Fibroblast of the aortic adventitia (primary cell): ENCODE measurements around the gene C2orf78. TPM values are rescaled to one million over a fixed set of nuclear protein-coding genes. Genes with fewer than 3 reads are reported as not detected.

Experiments
- DNase-seq: peaks from one replicate; pipeline ENCODE4 v3.0.0-alpha.2; 2010; ENCODE audit warnings: low read depth
- H3K4me3 ChIP-seq: 2 replicates; pipeline ENCODE4 v1.5.1; 2011; ENCODE audit warnings: low read depth, mild to moderate bottlenecking, control low read depth, low read length, moderate library complexity
- total RNA-seq: library from RNA; depleted of rRNA; stranded (reverse); fragments of >200 nt; gene quantifications from 2 replicates; pipeline ENCODE4 v1.2.3, GENCODE V29; 2012; ENCODE audit warnings: low replicate concordance
- TF ChIP-seq, protein P1 (sequence below): IDR thresholded peaks from 2 replicates; pipeline ENCODE4 v1.5.1; 2011; ENCODE audit warnings: mild to moderate bottlenecking, low read length, control low read depth, inconsistent platforms; ENCODE audit not compliant: insufficient read depth

C2orf78 gene
- total RNA-seq, 1 donor: not detected

DNA sequence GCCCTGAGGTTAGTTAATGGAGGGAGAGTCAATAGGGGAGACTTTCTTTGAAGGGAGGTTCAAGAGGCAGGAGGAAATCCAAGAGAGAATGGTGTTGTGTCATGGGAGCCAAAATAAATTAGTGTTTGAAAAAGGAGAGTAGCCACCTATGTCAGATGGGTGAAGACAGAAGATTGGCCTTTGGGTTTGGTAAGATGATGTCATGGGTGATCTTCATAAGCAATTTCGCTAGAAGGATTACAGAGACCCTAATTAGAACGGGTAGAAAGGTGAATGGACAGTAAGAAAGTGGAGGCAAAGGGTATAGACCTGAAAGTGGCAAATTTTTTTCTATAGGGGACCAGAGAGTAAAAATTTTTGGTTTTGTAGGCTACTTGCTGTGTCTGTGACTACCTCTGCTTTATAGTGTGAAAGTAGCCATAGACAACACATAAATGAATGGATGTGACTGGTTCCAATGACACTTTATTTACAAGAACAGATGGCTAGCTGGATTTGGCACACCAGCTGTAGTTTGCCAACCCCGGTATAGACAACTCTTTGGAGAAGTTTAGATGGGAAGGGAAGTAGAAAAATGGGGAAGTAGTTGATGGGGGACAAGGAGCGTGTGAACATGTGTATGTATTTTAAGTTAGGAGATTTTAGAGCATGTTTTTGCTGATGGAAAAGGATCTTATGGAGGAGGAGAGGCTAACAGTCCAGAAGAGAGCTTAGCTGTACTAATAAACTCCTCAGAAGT, 54.0 kb downstream of the C2orf78 start:
- TF ChIP-seq, protein P1, sequence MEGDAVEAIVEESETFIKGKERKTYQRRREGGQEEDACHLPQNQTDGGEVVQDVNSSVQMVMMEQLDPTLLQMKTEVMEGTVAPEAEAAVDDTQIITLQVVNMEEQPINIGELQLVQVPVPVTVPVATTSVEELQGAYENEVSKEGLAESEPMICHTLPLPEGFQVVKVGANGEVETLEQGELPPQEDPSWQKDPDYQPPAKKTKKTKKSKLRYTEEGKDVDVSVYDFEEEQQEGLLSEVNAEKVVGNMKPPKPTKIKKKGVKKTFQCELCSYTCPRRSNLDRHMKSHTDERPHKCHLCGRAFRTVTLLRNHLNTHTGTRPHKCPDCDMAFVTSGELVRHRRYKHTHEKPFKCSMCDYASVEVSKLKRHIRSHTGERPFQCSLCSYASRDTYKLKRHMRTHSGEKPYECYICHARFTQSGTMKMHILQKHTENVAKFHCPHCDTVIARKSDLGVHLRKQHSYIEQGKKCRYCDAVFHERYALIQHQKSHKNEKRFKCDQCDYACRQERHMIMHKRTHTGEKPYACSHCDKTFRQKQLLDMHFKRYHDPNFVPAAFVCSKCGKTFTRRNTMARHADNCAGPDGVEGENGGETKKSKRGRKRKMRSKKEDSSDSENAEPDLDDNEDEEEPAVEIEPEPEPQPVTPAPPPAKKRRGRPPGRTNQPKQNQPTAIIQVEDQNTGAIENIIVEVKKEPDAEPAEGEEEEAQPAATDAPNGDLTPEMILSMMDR: no peak
- no peak for DNase-seq
- no peak overlapping the region for H3K4me3 ChIP-seq

DNA sequence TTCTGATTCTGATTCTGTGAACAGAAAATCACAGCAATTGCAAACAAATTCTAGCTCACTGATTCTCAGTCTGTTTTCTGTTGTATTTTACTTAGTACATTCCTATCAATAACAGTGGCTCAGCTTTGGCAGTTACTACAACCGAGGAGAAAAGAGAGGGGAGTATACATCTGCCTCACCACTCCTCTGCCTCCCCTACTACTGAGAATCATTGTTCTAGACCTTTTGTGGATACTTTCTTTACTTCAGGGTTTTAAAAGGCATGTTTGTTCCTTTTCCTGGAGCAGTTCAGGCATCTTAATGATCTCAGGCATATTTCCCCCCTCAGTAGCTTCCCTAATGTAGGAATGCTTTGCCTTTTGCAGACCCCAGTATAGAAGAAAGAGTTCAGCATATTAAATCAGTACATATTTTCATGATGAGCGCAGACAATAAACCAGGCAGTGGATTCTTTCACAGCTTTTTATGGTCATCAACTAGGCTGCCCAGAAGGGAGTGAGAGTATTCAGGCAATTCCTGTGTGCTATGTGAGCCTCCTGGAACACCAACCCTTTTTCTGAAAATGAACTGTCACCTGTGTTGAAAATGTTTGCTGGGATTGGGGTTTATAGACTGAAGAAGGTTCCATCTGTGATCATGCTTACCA, 55.0 kb downstream of the C2orf78 start:
- no peak for DNase-seq
- TF ChIP-seq, protein P1: no peak
- no peak overlapping the region for H3K4me3 ChIP-seq

DNA sequence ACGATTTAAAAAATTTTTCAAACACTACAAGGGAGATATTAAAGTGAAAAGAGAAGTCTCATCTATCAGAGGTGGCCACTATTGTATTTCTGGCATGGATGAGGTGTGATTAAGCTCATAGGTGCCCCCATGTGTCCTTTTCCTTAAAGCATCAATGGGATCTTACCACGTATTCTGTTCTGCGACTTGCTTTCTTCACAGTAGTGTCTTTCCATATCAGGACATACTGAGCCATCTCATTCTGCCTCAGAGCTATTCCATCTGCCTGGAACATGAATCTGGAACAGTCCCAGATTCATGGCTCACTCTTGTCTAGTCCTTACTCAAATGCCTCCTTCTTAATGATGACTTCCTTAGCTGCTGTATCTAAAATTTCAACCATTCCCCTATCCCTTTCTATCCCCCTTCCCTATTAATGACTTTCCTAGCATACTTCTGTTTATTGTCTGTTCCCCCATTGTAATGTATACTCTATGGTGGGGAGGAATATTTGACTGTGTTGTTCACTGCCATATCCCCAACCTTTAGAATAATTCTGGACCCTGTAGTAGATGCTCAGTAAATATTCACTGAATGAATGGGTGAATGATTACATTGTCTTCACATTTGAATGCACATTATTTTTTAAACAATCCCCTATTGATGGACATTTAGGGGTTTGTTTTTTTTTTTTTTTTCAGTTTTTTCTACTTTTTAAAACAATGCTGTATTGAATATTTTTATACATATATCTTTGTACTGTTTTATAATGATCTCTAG, 55.8 kb downstream of the C2orf78 start:
- DNase-seq: no peak
- TF ChIP-seq, protein P1: no peak
- no peak overlapping the region for H3K4me3 ChIP-seq

DNA sequence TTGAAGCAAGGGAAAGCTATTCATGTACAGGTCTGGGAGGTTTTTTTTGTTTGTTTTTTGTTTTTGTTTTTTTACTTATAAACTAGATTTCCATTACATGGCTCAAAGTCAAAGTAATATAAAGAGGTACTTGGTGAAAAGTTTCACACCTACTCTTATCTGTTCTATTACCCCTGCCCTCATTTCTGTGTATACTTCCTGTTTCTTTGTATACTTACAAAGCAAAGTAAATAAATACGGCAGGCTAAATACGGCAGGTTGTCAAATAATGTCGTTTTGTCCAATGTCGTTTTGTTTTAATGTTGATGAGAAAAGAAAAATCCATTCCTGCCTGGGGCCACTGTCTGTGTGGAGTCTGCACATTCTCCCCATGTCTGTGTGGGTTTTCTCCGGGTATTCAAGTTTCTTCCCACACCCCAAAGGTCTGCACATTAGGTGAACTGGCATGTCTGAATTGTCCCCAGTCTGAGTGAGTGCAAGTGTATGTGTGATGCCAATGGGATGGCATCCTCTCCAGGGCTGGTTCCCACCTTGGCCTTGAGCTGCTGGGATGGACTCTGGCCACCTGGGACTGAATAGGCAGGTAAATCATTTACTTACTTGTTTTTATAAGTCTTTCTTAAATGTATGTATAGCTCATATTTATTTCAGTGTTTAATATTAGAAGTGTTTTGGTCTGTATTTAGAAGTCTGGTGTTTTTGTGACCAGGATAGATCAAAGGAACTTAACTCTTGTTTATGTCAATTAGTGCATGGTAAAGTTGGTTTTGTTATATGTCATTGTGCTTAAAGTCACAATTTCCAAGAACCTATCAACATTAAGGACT, 58.1 kb downstream of the C2orf78 start:
- no peak for DNase-seq
- TF ChIP-seq, protein P1: no peak
- no peak overlapping the region for H3K4me3 ChIP-seq

DNA sequence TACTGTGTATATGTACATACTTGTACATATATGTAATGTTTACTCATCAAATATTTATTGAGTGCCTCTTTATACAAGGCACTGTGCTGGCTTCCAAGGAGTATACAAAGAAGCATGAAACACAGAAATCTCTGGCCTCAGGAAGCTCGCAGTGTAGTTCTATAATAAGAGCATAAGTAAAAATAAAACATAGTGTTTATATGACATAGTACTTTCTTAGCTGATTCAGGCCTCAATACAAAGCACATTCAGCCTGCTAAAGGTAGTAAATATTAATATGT, 58.7 kb downstream of the C2orf78 start:
- H3K4me3 ChIP-seq: no peak overlapping the region
- no peak for DNase-seq
- TF ChIP-seq, protein P1: no peak

DNA sequence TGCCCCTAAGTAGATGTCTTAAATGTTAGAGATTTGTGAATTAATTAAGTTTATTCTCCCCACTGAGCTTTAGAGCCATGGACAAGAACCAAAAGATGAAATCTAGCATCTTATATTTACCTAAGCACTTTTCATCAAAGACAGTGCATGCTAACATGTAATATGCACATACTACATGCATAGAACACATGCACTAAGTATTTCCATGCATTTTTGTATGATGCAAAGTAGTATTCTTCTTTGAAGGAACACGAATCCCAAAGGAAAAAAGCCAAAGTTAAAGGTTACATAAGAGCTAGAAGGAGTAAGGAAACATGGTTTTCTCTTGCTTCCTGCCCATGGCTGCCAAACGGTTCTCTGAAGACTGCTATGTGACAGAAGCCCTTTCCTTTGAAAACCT, 60.1 kb downstream of the C2orf78 start:
- no peak for DNase-seq
- H3K4me3 ChIP-seq: no peak overlapping the region
- TF ChIP-seq, protein P1: no peak
